Adipocyte (in vitro differentiated cells): ENCODE results near the gene AATK.

Experiments
- DNase-seq: peaks from one replicate; pipeline ENCODE4 v3.0.0-alpha.2; 2015; ENCODE audit warnings: low read depth
- H3K27me3 ChIP-seq: replicated peaks from 2 replicates; pipeline ENCODE4 v1.7.0; 2013; ENCODE audit warnings: mild to moderate bottlenecking, low read length, moderate library complexity; ENCODE audit not compliant: control insufficient read depth, insufficient read depth
- H3K36me3 ChIP-seq: 2 replicates; pipeline ENCODE4 v1.7.0; 2013; ENCODE audit warnings: low read length, mild to moderate bottlenecking, moderate library complexity; ENCODE audit not compliant: control insufficient read depth, insufficient read depth, severe bottlenecking
- H3K4me1 ChIP-seq: 2 replicates; pipeline ENCODE4 v1.7.0; 2013; ENCODE audit warnings: mild to moderate bottlenecking, low read length, moderate library complexity; ENCODE audit not compliant: control insufficient read depth, insufficient read depth
- H3K4me3 ChIP-seq: 2 replicates; pipeline ENCODE4 v1.7.0; 2013; ENCODE audit warnings: mild to moderate bottlenecking, low read length, moderate library complexity
- H3K9ac ChIP-seq: 2 replicates; pipeline ENCODE4 v1.7.0; 2013; ENCODE audit warnings: mild to moderate bottlenecking, low read length, moderate library complexity
- H3K9me3 ChIP-seq: 2 replicates; pipeline ENCODE4 v1.7.0; 2013; ENCODE audit warnings: mild to moderate bottlenecking, low read length, moderate library complexity; ENCODE audit not compliant: control insufficient read depth

Gene AATK

GRCh38 chr17:81194941-81195901, 29.2 kb upstream of the AATK start:
- no peaks in the 10 kb centered on the region for H3K27me3 ChIP-seq
- no peak overlapping the region for H3K9ac ChIP-seq
- H3K4me1 ChIP-seq, result no peaks in the 10 kb centered on the region
- H3K9me3 ChIP-seq, result no peaks in the 10 kb centered on the region
- H3K4me3 ChIP-seq, result no peak overlapping the region
- H3K36me3 ChIP-seq, result no peaks in the 10 kb centered on the region
- no peak for DNase-seq

- no peak overlapping the region for H3K9ac ChIP-seq
- no peaks in the 10 kb centered on the region for H3K9me3 ChIP-seq
- H3K4me1 ChIP-seq, result no peaks in the 10 kb centered on the region
- no peak overlapping the region for H3K4me3 ChIP-seq
- H3K36me3 ChIP-seq, result no peaks in the 10 kb centered on the region
- no peaks in the 10 kb centered on the region for H3K27me3 ChIP-seq
- no peak for DNase-seq
Measured at GRCh38 chr17:81194225-81194760, 28.3 kb upstream of the AATK start.

- H3K9me3 ChIP-seq, result no peaks in the 10 kb centered on the region
- DNase-seq, result no peak
- no peak overlapping the region for H3K9ac ChIP-seq
- no peaks in the 10 kb centered on the region for H3K27me3 ChIP-seq
- H3K4me1 ChIP-seq, result no peaks in the 10 kb centered on the region
- no peak overlapping the region for H3K4me3 ChIP-seq
- H3K36me3 ChIP-seq, result no peaks in the 10 kb centered on the region
Measured at GRCh38 chr17:81193470-81194224, 27.6 kb upstream of the AATK start.

GRCh38 chr17:81193051-81193410, 27.0 kb upstream of the AATK start:
- Histone ChIP-seq H3K4me3 (no peak overlapping the region), H3K9ac (no peak overlapping the region), H3K4me1 (no peaks in the 10 kb centered on the region), H3K36me3 (no peaks in the 10 kb centered on the region), H3K9me3 (no peaks in the 10 kb centered on the region), H3K27me3 (no peaks in the 10 kb centered on the region)
- no peak for DNase-seq

GRCh38 chr17:81192386-81193050, 26.5 kb upstream of the AATK start:
- Histone ChIP-seq H3K27me3 (no peaks in the 10 kb centered on the region), H3K9me3 (no peaks in the 10 kb centered on the region), H3K4me1 (no peaks in the 10 kb centered on the region), H3K36me3 (no peaks in the 10 kb centered on the region), H3K4me3 (no peak overlapping the region), H3K9ac (no peak overlapping the region)
- no peak for DNase-seq

- no peak for DNase-seq
- Histone ChIP-seq H3K9ac (no peak overlapping the region), H3K36me3 (no peaks in the 10 kb centered on the region), H3K9me3 (no peaks in the 10 kb centered on the region), H3K27me3 (no peaks in the 10 kb centered on the region), H3K4me3 (no peak overlapping the region), H3K4me1 (no peaks in the 10 kb centered on the region)
Measured at GRCh38 chr17:81191646-81192045, 25.6 kb upstream of the AATK start.

GRCh38 chr17:81191116-81191515, 25.1 kb upstream of the AATK start:
- no peak for DNase-seq
- Histone ChIP-seq H3K27me3 (no peaks in the 10 kb centered on the region), H3K9ac (no peak overlapping the region), H3K36me3 (no peaks in the 10 kb centered on the region), H3K9me3 (no peaks in the 10 kb centered on the region), H3K4me3 (no peak overlapping the region), H3K4me1 (no peaks in the 10 kb centered on the region)

GRCh38 chr17:81190591-81190990, 24.6 kb upstream of the AATK start:
- no peak for DNase-seq
- H3K4me3 ChIP-seq, result no peak overlapping the region
- no peaks in the 10 kb centered on the region for H3K36me3 ChIP-seq
- H3K4me1 ChIP-seq, result no peaks in the 10 kb centered on the region
- peaks cover under 1% of the 10 kb centered on the region for H3K27me3 ChIP-seq
- no peak overlapping the region for H3K9ac ChIP-seq
- no peaks in the 10 kb centered on the region for H3K9me3 ChIP-seq

GRCh38 chr17:81189670-81190530, 23.9 kb upstream of the AATK start:
- H3K36me3 ChIP-seq, result no peaks in the 10 kb centered on the region

GRCh38 chr17:81189016-81189415, 23.0 kb upstream of the AATK start:
- H3K9me3 ChIP-seq, result no peaks in the 10 kb centered on the region
- peaks cover 6% of the 10 kb centered on the region for H3K27me3 ChIP-seq
- H3K4me1 ChIP-seq, result no peaks in the 10 kb centered on the region
- H3K36me3 ChIP-seq, result no peaks in the 10 kb centered on the region
- H3K9ac ChIP-seq, result no peak overlapping the region
- no peak overlapping the region for H3K4me3 ChIP-seq
- DNase-seq, result no peak

More at GRCh38 chr17:81189670-81190530, 23.9 kb upstream of the AATK start:
- DNase-seq, result no peak
- Histone ChIP-seq H3K27me3 (peaks cover 6% of the 10 kb centered on the region), H3K9me3 (no peaks in the 10 kb centered on the region), H3K4me1 (no peaks in the 10 kb centered on the region), H3K9ac (no peak overlapping the region), H3K4me3 (no peak overlapping the region)
